ENCODE data around the gene GORASP2.

- TF ChIP-seq EZH2 (optimal IDR thresholded peaks at IDR 0.05; ENCODE audit: low read depth, low read length): no peak
- TF ChIP-seq, protein P1, sequence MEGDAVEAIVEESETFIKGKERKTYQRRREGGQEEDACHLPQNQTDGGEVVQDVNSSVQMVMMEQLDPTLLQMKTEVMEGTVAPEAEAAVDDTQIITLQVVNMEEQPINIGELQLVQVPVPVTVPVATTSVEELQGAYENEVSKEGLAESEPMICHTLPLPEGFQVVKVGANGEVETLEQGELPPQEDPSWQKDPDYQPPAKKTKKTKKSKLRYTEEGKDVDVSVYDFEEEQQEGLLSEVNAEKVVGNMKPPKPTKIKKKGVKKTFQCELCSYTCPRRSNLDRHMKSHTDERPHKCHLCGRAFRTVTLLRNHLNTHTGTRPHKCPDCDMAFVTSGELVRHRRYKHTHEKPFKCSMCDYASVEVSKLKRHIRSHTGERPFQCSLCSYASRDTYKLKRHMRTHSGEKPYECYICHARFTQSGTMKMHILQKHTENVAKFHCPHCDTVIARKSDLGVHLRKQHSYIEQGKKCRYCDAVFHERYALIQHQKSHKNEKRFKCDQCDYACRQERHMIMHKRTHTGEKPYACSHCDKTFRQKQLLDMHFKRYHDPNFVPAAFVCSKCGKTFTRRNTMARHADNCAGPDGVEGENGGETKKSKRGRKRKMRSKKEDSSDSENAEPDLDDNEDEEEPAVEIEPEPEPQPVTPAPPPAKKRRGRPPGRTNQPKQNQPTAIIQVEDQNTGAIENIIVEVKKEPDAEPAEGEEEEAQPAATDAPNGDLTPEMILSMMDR (IDR thresholded peaks at IDR 0.05; ENCODE audit: low read length): no peak
- TF ChIP-seq EZH2phosphoT487 (IDR thresholded peaks at IDR 0.05; ENCODE audit: low read length): no peak
Measured at GRCh38 chr2:170984079-170984478, 55.0 kb downstream of the GORASP2 start.

Data from MM.1S (cell line).